ENCODE results near the gene CMTR1.

DNA sequence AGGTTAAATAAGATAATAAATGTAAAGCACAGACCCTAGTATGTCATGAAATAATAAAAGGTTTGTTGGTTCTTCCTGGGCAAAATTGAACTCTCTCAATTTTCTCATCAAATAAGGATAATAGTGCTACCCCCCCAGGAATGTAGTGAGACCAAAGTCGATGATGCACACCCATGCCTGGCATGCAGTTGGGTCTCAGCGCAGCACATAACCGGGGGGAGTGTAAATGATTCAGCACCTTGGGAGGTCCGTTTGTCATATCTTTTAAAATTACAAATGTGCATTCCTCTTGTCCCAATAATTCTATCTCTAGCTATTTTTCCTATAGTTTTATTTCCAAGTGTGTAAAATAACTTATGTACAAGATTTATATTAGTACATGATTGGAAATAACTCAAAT lies 98.0 kb downstream of the CMTR1 start:
- TF ChIP-seq, protein P1, sequence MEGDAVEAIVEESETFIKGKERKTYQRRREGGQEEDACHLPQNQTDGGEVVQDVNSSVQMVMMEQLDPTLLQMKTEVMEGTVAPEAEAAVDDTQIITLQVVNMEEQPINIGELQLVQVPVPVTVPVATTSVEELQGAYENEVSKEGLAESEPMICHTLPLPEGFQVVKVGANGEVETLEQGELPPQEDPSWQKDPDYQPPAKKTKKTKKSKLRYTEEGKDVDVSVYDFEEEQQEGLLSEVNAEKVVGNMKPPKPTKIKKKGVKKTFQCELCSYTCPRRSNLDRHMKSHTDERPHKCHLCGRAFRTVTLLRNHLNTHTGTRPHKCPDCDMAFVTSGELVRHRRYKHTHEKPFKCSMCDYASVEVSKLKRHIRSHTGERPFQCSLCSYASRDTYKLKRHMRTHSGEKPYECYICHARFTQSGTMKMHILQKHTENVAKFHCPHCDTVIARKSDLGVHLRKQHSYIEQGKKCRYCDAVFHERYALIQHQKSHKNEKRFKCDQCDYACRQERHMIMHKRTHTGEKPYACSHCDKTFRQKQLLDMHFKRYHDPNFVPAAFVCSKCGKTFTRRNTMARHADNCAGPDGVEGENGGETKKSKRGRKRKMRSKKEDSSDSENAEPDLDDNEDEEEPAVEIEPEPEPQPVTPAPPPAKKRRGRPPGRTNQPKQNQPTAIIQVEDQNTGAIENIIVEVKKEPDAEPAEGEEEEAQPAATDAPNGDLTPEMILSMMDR (IDR thresholded peaks at IDR 0.05) = no peak
- TF ChIP-seq POLR2A (IDR thresholded peaks at IDR 0.05) = no peak

Data from tibial nerve (tissue), 3 donors.